Measurements from ENCODE around the gene TDRKH. TPM values are rescaled to one million over a fixed set of nuclear protein-coding genes. Genes with fewer than 3 reads are reported as not detected.

The TDRKH gene
- total RNA-seq, 1 donor from 2014 or later = 15.6 TPM

- Mint-ChIP-seq H3K4me3 (no peak overlapping the region), H3K4me1 (no peaks in the 10 kb centered on the region), H3K27ac (no peak overlapping the region), H3K27me3 (peaks cover 5% of the 10 kb centered on the region), H3K36me3 (ENCODE audit: low read depth) (no peaks in the 10 kb centered on the region), H3K9me3 (no peaks in the 10 kb centered on the region)
- DNase-seq = no peak
- no peak for TF ChIP-seq CTCF (IDR thresholded peaks at IDR 0.05)
- intact Hi-C loops (cut with micrococcal nuclease) = no loop called here
- no peak for ATAC-seq (ENCODE audit: low read depth)
- ChIA-PET CTCF (no interaction called here), POLR2A (no interaction called here)
These were observed 20.9 kb upstream of the TDRKH start for GRCh38 chr1:151811181-151811580.

GRCh38 chr1:151809985-151810556, 19.8 kb upstream of the TDRKH start:
- no peak for TF ChIP-seq CTCF (IDR thresholded peaks at IDR 0.05)
- Mint-ChIP-seq H3K4me3 (no peak overlapping the region), H3K27me3 (peaks cover 2% of the 10 kb centered on the region), H3K27ac (no peak overlapping the region), H3K9me3 (no peaks in the 10 kb centered on the region), H3K4me1 (no peaks in the 10 kb centered on the region), H3K36me3 (ENCODE audit: low read depth) (no peaks in the 10 kb centered on the region)
- ChIA-PET POLR2A (no interaction called here), CTCF (no interaction called here)
- intact Hi-C loops (cut with micrococcal nuclease) = no loop called here
- ATAC-seq (ENCODE audit: low read depth) = no peak
- DNase-seq = no peak

DNA sequence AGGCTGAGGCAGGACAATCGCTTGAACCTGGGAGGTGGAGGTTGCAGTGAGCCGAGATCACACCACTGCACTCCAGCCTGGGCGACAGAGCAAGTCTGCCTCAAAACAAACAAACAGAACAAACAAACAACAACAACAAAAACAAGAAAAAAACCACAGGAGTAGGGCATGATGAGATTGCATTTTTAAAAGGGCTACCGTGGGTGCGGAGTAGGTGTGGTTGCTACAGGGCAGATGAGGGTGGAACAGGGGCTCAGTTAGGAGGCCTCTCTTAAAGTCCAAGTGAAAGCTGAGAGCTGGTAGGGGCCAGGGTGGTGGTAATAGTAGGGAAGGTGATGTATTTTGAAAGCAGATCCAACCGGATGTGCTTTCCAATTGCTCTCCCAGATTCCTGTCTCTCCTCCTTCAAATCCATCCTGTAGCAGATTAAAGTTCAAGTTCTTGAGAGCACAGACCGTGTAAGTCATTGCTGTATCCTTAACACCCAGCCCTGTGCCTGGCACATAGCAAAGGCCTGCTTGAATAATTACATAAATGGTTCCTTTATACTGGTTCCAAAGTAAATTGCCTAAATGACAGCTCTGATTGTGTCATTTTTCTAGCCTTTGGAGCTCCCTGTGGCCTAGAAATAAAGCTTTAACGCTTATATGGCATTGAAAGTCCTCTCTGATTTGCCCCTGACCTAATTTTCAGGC, 19.1 kb upstream of the TDRKH start:
- Mint-ChIP-seq H3K36me3 (ENCODE audit: low read depth) (no peaks in the 10 kb centered on the region), H3K4me1 (peaks cover 2% of the 10 kb centered on the region), H3K27me3 (peaks cover 2% of the 10 kb centered on the region), H3K27ac (no peak overlapping the region), H3K9me3 (no peaks in the 10 kb centered on the region), H3K4me3 (no peak overlapping the region)
- intact Hi-C loops (cut with micrococcal nuclease) = no loop called here
- ChIA-PET CTCF (no interaction called here), POLR2A (no interaction called here)
- ATAC-seq (ENCODE audit: low read depth) = no peak
- DNase-seq = no peak
- no peak for TF ChIP-seq CTCF (IDR thresholded peaks at IDR 0.05)

DNA sequence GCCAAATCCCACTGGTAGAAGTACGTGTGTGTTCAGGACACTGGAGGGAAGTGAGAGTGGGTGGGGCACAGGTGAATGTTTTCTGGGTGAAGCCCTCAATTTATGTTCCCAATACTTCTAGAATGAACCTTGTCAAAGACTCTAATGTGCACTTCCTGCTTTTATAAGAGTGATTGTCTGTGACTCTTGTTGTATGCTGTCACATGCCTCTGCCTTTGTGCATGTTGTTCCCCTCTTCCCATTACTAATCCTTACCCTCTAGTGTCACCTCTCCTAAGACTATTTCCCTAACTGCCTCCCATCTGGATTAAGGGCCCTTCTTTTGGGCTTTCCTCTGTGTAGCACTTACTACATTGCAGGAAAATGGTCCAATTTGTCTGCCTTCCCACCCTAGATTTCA, 17.5 kb upstream of the TDRKH start:
- CTCF ChIA-PET = no interaction called here
- intact Hi-C loops (cut with micrococcal nuclease) = no loop called here
- TF ChIP-seq CTCF (IDR thresholded peaks at IDR 0.05) = no peak
- ATAC-seq (ENCODE audit: low read depth) (no peak), DNase-seq (no peak)
- Mint-ChIP-seq H3K36me3 (ENCODE audit: low read depth) (no peaks in the 10 kb centered on the region), H3K4me1 (peaks cover 8% of the 10 kb centered on the region), H3K27me3 (peaks cover 2% of the 10 kb centered on the region), H3K27ac (no peak overlapping the region), H3K9me3 (no peaks in the 10 kb centered on the region), H3K4me3 (no peak overlapping the region)
- POLR2A ChIA-PET = no interaction called here

GRCh38 chr1:151807131-151807530, 16.8 kb upstream of the TDRKH start:
- Mint-ChIP-seq H3K4me1 (peaks cover 8% of the 10 kb centered on the region), H3K36me3 (ENCODE audit: low read depth) (no peaks in the 10 kb centered on the region), H3K4me3 (no peak overlapping the region), H3K27ac (no peak overlapping the region), H3K27me3 (peaks cover 2% of the 10 kb centered on the region), H3K9me3 (no peaks in the 10 kb centered on the region)
- no peak for TF ChIP-seq CTCF (IDR thresholded peaks at IDR 0.05)
- CTCF ChIA-PET = no interaction called here
- POLR2A ChIA-PET = no interaction called here
- intact Hi-C loops (cut with micrococcal nuclease) = no loop called here
- ATAC-seq (ENCODE audit: low read depth) (no peak), DNase-seq (no peak)

Measured in activated B cell treated with CpG ODN at 0.5 μM for 24 hours (primary cell).